ENCODE data around the gene MICAL3. TPM values are rescaled to one million over a fixed set of nuclear protein-coding genes. Genes with fewer than 3 reads are reported as not detected.
A peak's percentile ranks its signal among the peaks of the same experiment; 100 is the strongest.

The MICAL3 gene
- total and polyA plus RNA-seq, 9 of the 15 experiments (the other 6 are each of a cell fraction or from before 2014, with no cell fraction given) = 0.53 to 32.1 (median 12.3) TPM

- TF ChIP-seq KDM4B (IDR thresholded peaks at IDR 0.05; ENCODE audit: borderline replicate concordance in 2 of 2, low read depth in 1 of 2) (no peak), ASH1L (IDR thresholded peaks at IDR 0.05; ENCODE audit: borderline replicate concordance, low read depth, partially characterized antibody) (no peak), ZBED1 (IDR thresholded peaks at IDR 0.05) (no peak), MITF (IDR thresholded peaks at IDR 0.05) (no peak), CGGBP1 (CRISPR knock-in tag; IDR thresholded peaks at IDR 0.05) (no peak), KAT2B (IDR thresholded peaks at IDR 0.05; ENCODE audit: low read depth, low read length) (no peak), CEBPZ (IDR thresholded peaks at IDR 0.05; ENCODE audit: borderline replicate concordance, low read depth, low read length) (no peak), MLX (CRISPR knock-in tag; conservative IDR thresholded peaks at IDR 0.05) (no peak), ARNT (IDR thresholded peaks at IDR 0.05) (no peak), CREB5 (CRISPR knock-in tag; IDR thresholded peaks at IDR 0.05) (no peak), ZNF24 (IDR thresholded peaks at IDR 0.05) (no peak), L3MBTL2 (IDR thresholded peaks at IDR 0.05) (peak; percentile 94), NRF1 (conservative IDR thresholded peaks at IDR 0.05 in 1 of 2, IDR thresholded peaks at IDR 0.05 in 1 of 2) (no peak), HDAC2 (IDR thresholded peaks at IDR 0.05) (0 out of 2 replicates have a peak, but pooled peaks have one; percentile 19), ZNF436 (CRISPR knock-in tag; IDR thresholded peaks at IDR 0.05) (no peak), KDM2B (CRISPR knock-in tag; IDR thresholded peaks at IDR 0.05) (no peak), GTF2B (IDR thresholded peaks at IDR 0.05; ENCODE audit: extremely low read depth, insufficient read length) (no peak), TEAD2 (tag; IDR thresholded peaks at IDR 0.05) (no peak), NEUROD1 (IDR thresholded peaks at IDR 0.05; ENCODE audit: borderline replicate concordance, low read depth, low read length, partially characterized antibody) (no peak), POLR2AphosphoS5 (IDR thresholded peaks at IDR 0.05; ENCODE audit: control insufficient read depth, insufficient read depth, low read depth, low read length) (no peak), ZNF121 (CRISPR knock-in tag; conservative IDR thresholded peaks at IDR 0.05) (no peak)
Observed at GRCh38 chr22:18048441-18048898, 24.1 kb upstream of the MICAL3 start (continued).

All from K562 (cell line).